ENCODE measurements around the gene MGAT5. TPM values are rescaled to one million over a fixed set of nuclear protein-coding genes. Genes with fewer than 3 reads are reported as not detected.

Gene MGAT5
- polyA plus RNA-seq, 3 donors from 2014 or later: 2.2 to 7.3 (median 4.0) TPM

DNA sequence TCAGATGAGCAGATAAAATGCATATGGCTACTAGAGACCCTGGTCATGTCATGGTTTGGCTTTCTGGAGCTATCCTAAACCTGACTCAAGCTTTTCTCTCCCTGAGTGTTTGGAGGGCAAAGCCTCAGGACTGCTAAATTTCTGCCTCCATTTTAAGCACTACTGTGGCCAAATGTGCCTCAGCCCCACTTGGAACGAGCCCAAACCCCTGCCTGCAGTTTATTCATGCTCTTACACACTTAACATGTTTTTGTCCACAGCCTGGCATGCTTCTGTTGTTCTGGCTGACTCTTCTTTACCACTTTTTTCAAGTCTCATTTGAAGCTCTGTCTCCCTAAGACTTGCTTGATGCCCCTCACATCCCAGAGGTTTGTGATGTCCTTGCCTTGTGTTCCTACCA is 24.7 kb downstream of the MGAT5 start:
- Mint-ChIP-seq H3K27me3 (ENCODE audit: low read depth in 3 of 3) (peaks cover 31 to 49% (median 38%) of the 10 kb centered on the region in 3 donors), H3K4me3 (no peak overlapping the region), H3K4me1 (peaks cover 55 to 72% of the 10 kb centered on the region in 2 donors), H3K9me3 (peaks cover 0 to 2% (median 0%) of the 10 kb centered on the region in 6 donors), H3K27ac (no peak overlapping the region), H3K36me3 (peaks cover 15 to 42% (median 30%) of the 10 kb centered on the region in 3 donors)
- no peak for DNase-seq

DNA sequence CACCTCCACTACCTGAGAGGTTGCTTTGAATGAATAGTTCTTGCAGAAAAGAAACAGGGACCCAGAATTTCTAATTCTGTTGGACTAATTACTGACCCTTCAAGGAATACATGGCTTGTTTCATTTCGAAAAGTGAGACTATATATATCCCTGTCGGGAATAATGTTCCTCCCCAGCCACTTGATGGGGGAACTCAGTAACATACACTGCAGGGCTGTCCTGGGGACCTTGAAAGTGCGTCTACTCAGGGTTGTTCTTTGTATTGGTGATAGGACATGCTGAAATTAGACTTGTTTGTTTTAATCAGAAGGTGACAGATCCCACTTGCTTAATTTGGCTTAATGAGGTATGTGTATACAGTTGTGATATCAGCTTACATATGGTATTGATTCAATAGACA is 25.5 kb downstream of the MGAT5 start:
- Mint-ChIP-seq H3K36me3 (peaks cover 15 to 38% (median 25%) of the 10 kb centered on the region in 3 donors), H3K27ac (no peak overlapping the region), H3K27me3 (ENCODE audit: low read depth in 3 of 3) (peaks cover 23 to 48% (median 36%) of the 10 kb centered on the region in 3 donors), H3K4me3 (no peak overlapping the region), H3K4me1 (peaks cover 54 to 75% of the 10 kb centered on the region in 2 donors), H3K9me3 (peaks cover 0 to 2% (median 0%) of the 10 kb centered on the region in 6 donors)
- DNase-seq: no peak

DNA sequence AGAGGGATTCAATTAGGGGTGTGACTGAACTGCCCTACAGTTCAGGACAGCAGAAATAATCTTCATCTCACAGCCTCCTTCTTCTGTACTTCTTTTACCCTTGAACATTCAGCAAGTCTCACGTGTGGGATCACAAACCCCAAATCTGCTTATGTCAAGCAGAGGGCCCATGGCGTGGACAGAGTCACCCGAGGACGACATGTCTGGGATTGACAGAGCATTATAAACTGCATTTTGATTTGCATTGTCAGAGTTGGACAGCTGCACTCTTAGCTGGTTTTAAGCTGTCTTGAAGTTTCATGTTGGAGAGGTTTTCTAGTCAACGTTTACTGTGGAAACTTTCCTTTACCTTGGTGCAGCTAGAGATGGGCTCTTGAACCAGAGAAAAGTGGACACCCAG is 26.4 kb downstream of the MGAT5 start:
- peaks cover 22 to 47% (median 32%) of the 10 kb centered on the region in 3 donors for H3K27me3 Mint-ChIP-seq (ENCODE audit: low read depth in 3 of 3)
- peaks cover 0 to 2% (median 0%) of the 10 kb centered on the region in 6 donors for H3K9me3 Mint-ChIP-seq
- H3K27ac Mint-ChIP-seq: no peak overlapping the region
- H3K4me3 Mint-ChIP-seq: no peak overlapping the region
- DNase-seq: no peak
- peaks cover 15 to 36% (median 25%) of the 10 kb centered on the region in 3 donors for H3K36me3 Mint-ChIP-seq
- H3K4me1 Mint-ChIP-seq: peaks cover 46 to 70% of the 10 kb centered on the region in 2 donors

DNA sequence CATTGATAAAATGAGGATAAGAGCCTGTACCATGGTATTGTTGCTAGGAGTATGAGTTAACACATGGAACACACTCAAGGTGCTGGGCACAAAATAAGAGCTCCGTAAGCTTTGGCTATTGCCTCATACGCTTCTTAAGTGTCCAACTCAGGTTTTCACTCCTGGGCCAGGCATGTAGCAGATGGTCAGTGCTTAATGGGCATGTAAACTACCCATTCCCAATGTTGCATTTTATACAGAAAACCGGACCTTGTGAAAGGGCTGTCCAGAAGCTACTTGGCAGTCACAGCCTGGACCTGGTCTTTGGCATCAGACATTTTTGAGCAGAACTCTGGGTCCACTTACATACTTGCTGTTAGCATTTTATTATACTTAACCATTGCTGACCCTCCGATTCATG is 26.9 kb downstream of the MGAT5 start:
- no peak for DNase-seq
- H3K27me3 Mint-ChIP-seq (ENCODE audit: low read depth in 3 of 3): peaks cover 19 to 45% (median 29%) of the 10 kb centered on the region in 3 donors
- H3K27ac Mint-ChIP-seq: no peak overlapping the region
- peaks cover 41 to 66% of the 10 kb centered on the region in 2 donors for H3K4me1 Mint-ChIP-seq
- peaks cover 15 to 36% (median 25%) of the 10 kb centered on the region in 3 donors for H3K36me3 Mint-ChIP-seq
- H3K9me3 Mint-ChIP-seq: peaks cover 0 to 2% (median 0%) of the 10 kb centered on the region in 6 donors
- no peak overlapping the region for H3K4me3 Mint-ChIP-seq

DNA sequence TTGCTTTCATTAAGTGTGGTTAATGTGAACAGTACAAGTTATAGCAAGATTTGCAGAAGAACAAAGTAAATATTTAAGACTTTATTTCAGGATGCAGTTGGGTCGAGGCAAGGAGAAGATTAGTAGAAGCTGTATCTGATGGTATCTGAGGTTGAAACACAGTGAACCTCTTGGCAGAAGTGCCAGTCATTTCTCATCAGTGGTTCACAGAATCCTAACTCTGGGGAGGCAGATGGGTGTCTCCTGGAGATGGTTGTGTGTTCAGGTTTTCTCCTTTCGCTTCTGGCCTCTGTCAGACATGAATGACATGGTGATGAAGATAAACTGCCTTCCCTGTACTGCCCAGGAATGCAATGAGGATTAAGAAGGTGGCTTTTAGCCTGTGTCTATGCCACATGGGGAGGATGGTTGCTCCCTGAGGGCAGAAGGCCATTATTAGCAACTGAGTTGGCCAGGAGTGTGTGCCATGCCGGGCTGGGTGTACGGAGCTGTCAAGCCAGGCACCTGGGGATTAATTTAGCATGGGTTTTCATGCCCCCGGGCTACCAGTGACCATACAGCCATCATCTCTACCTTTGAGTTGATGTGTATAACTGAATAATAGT is 28.0 kb downstream of the MGAT5 start:
- Mint-ChIP-seq H3K9me3 (no peaks in the 10 kb centered on the region), H3K36me3 (peaks cover 15 to 36% (median 25%) of the 10 kb centered on the region in 3 donors), H3K4me3 (peak overlapping the region in 3 of 5 donors; percentile 33 to 74 (median 58)), H3K4me1 (peaks cover 31 to 57% of the 10 kb centered on the region in 2 donors), H3K27ac (no peak overlapping the region), H3K27me3 (ENCODE audit: low read depth in 3 of 3) (peaks cover 13 to 52% (median 26%) of the 10 kb centered on the region in 3 donors)
- no peak for DNase-seq

DNA sequence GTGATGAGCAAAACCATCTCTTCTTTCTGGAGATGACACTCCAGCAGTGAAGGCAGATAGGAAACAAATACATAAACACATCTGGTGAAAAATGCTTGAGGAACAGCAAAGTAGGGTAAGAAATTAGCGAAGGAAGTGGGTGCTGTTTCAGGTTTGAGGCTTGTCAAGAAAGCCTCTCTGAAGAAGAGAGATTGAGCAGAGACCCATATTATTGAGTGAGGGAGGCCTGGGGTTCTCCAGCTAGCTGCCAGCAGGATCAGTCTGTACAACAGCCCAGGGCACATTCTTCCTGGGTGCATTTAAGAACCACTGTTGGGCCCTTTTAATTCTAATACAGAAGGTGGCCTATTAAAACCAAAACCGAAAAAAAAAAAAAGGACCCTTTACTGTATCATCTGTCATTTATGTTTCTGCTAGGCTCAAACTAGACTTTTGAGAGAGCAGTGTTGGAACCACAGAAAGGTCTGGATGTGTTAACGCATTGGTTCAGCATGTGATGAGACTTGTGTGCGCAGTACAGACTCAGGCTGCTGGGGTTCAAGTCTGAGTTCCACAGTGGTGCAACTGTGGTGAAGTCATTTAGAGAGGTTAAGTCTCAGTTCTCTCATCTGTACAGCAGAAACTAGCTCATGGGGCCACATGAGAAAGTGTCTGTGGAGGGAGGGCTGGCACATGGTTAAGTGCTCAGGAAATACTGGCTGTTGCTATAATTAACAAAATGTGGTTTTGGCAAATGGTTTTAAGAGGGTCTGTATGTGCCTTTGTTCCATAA is 28.9 kb downstream of the MGAT5 start:
- Mint-ChIP-seq H3K27me3 (ENCODE audit: low read depth in 3 of 3) (peaks cover 12 to 51% (median 29%) of the 10 kb centered on the region in 3 donors), H3K9me3 (no peaks in the 10 kb centered on the region), H3K4me1 (peaks cover 27 to 51% of the 10 kb centered on the region in 2 donors)

DNA sequence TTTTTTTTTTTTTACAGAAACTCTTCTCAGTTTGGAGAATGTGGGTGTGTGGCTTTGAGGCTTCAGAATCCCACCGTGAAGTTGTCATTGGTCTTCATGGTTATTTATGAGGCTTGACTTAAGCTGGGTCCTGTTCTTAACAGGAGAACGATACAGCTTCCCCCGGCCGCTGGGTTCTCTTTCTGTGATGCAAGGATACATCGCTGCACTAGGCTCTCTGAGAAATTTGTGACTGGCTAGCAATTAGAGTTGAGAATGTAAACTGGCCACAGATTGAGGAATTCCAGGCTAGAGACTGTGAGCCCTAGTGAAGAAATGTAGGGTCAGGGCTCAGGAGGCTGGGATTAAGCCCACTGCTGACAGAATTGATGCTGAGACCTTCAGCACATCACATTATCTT is 29.8 kb downstream of the MGAT5 start:
- Mint-ChIP-seq H3K27me3 (ENCODE audit: low read depth in 3 of 3) (peaks cover 6 to 42% (median 29%) of the 10 kb centered on the region in 3 donors), H3K4me3 (peak overlapping the region in 2 of 5 donors; percentile 2 to 33), H3K27ac (no peak overlapping the region), H3K36me3 (peaks cover 10 to 24% (median 14%) of the 10 kb centered on the region in 3 donors), H3K4me1 (peaks cover 27 to 47% of the 10 kb centered on the region in 2 donors), H3K9me3 (no peaks in the 10 kb centered on the region)
- no peak for DNase-seq

More for the DNA sequence above, 28.9 kb downstream of the MGAT5 start:
- DNase-seq: peak; percentile 40 to 55 (median 51)
- H3K4me3 Mint-ChIP-seq: peak overlapping the region; percentile 33 to 81 (median 57)
- H3K36me3 Mint-ChIP-seq: peaks cover 11 to 33% (median 20%) of the 10 kb centered on the region in 3 donors
- H3K27ac Mint-ChIP-seq: peak overlapping the region in 4 of 6 donors; percentile 7 to 50 (median 30)

DNA sequence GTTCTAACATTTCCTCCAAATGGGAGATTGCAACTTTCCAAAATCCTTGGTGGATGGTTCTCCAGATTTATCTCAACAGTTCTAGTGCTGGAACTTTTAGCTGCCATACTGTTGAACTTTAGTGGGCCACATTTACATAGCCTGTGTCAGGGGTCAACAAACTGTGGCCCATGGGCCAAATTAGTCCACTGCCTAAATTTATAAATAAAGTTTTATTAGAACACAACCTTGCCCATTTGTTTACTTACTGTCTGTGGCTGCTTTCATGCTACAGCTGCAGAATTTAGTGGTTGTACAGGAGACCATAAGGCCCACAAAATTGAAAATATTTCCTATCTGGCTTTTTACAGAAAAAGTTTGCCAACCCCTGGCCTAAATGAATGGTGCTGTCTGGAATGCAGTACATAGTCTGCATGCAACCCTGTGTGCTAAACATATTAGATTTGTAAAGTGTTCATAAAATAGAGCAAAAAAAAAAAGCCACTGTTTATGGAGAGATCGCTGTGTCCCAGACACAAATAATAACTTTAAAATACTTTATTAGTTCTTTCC is 30.3 kb downstream of the MGAT5 start:
- no peak for DNase-seq
- Mint-ChIP-seq H3K9me3 (no peaks in the 10 kb centered on the region), H3K27me3 (ENCODE audit: low read depth in 3 of 3) (peaks cover 3 to 38% (median 29%) of the 10 kb centered on the region in 3 donors), H3K4me3 (no peak overlapping the region), H3K4me1 (peaks cover 27 to 43% of the 10 kb centered on the region in 2 donors), H3K27ac (no peak overlapping the region), H3K36me3 (peaks cover 6 to 19% (median 10%) of the 10 kb centered on the region in 3 donors)

DNA sequence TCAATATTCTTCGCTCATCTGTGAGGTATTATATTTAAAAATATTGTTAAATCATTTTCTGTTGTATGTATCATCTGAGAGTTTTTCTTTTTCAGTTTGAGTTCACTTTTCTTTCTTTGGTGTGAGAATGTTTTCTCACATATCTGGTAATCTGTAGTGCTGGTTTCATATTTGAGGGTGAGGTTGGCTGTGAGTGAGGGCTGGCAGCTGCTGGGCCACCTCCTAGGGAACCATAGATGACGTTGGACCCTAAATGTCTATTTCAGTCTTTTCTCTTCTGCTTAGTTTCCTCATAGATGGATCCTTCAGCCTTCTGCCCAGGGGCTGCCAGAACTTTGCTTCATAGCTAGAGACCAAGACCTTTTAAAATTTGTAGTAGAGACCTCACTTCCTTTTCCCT is 33.5 kb downstream of the MGAT5 start:
- Mint-ChIP-seq H3K4me1 (peaks cover 18 to 28% of the 10 kb centered on the region in 2 donors), H3K4me3 (peak overlapping the region in 1 of 5 donors; percentile 22), H3K36me3 (peaks cover 0 to 10% (median 0%) of the 10 kb centered on the region in 3 donors), H3K27ac (peak overlapping the region in 1 of 6 donors; percentile 4), H3K9me3 (no peaks in the 10 kb centered on the region), H3K27me3 (ENCODE audit: low read depth in 3 of 3) (peaks cover 3 to 24% (median 21%) of the 10 kb centered on the region in 3 donors)
- no peak for DNase-seq

DNA sequence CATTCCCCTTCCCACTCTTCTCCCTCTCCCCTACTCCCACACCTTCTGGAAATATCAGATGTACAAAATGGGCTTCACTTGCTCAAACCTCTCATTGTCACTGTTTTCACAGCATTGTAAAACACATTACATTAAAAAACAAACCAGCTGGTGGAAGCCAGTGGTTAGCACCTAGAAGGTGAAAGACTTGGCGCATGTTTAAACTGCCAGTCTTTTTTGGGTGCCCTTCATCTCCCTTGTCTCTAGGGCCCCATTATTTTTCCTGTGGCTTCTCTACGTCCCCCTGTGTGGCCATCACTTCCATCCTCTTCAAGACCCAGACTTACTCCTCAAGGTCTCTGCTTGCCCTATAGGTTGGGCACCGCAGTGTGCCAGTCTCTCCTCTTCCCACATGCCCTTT is 34.9 kb downstream of the MGAT5 start:
- Mint-ChIP-seq H3K9me3 (no peaks in the 10 kb centered on the region), H3K36me3 (peaks cover 0 to 10% (median 0%) of the 10 kb centered on the region in 3 donors), H3K4me1 (peaks cover 3 to 13% of the 10 kb centered on the region in 2 donors), H3K27ac (no peak overlapping the region), H3K4me3 (no peak overlapping the region), H3K27me3 (ENCODE audit: low read depth in 3 of 3) (peaks cover 1 to 16% (median 15%) of the 10 kb centered on the region in 3 donors)
- DNase-seq: peak; percentile 59 to 65 (median 63)

DNA sequence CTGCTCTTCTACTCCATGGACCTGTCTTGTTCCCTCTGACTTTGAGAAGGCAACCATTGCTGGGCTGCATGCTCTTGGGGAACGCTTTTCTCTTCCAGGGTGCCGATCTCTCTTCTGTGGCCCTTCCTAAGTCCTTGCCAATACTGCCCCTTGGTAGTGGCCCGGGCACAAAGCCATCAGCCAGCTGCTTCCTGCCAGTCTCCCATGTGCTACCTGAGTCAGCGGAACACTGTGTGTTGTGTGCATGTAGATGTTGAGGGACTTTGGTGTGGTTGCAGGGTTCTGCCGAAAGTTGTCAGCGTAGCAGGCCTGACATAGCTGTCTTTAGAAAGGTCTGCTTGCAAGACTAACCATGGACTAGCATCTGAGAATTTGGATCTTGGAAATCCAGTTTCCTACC is 35.4 kb downstream of the MGAT5 start:
- H3K36me3 Mint-ChIP-seq: peaks cover 0 to 10% (median 0%) of the 10 kb centered on the region in 3 donors
- H3K9me3 Mint-ChIP-seq: no peaks in the 10 kb centered on the region
- H3K4me1 Mint-ChIP-seq: peaks cover 2 to 11% of the 10 kb centered on the region in 2 donors
- DNase-seq: peak in 1 of 3 donors; percentile 17
- no peak overlapping the region for H3K27ac Mint-ChIP-seq
- H3K27me3 Mint-ChIP-seq (ENCODE audit: low read depth in 3 of 3): peaks cover 1 to 16% (median 15%) of the 10 kb centered on the region in 3 donors
- H3K4me3 Mint-ChIP-seq: no peak overlapping the region

DNA sequence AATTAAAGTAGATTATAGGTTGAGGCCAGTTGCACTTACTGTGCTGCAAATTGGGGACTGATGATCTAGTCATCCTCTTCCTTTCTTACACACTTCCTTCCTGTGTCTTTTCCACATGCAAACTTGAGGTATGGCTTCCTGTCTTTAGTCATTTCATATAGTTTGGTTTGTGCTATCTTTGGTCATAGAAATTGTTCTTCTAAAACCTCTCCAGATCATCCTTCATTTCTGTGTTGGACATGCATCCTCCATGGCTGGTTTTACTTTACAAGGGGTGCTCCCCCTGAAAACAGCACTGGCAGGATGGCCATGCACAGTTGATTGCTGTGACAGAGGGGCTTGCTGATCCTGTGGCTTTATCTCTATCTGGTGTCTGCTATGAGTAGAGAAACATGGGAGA is 36.5 kb downstream of the MGAT5 start:
- peak in 2 of 3 donors; percentile 10 to 18 for DNase-seq
- no peak overlapping the region for H3K4me3 Mint-ChIP-seq
- H3K27ac Mint-ChIP-seq: no peak overlapping the region
- no peaks in the 10 kb centered on the region for H3K9me3 Mint-ChIP-seq
- peaks cover 1 to 17% (median 15%) of the 10 kb centered on the region in 3 donors for H3K27me3 Mint-ChIP-seq (ENCODE audit: low read depth in 3 of 3)
- peaks cover 0 to 10% (median 0%) of the 10 kb centered on the region in 3 donors for H3K36me3 Mint-ChIP-seq
- peaks cover 0 to 13% of the 10 kb centered on the region in 2 donors for H3K4me1 Mint-ChIP-seq

DNA sequence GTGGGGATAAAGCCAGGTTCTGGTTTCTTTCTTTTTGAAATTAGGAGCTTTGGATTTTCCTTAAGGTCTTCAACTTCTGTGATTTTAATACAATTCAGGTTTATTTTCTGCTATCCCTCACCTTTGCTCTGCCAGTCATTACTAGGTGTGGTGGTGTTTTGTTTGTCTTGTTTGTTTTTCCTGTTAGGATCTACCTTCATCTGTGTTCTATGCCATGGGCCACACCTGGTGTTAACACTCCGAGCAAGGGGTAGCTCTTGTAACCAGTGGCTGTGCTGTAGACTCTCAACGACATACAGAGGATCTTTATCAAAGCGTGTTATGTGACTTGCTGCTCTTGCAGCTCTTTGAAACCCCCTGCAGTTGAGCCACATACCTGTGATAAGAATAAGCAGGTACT is 38.6 kb downstream of the MGAT5 start:
- peaks cover 4 to 12% (median 5%) of the 10 kb centered on the region in 3 donors for H3K36me3 Mint-ChIP-seq
- peaks cover 0 to 7% (median 6%) of the 10 kb centered on the region in 3 donors for H3K27me3 Mint-ChIP-seq (ENCODE audit: low read depth in 3 of 3)
- no peak for DNase-seq
- no peaks in the 10 kb centered on the region for H3K9me3 Mint-ChIP-seq
- no peak overlapping the region for H3K4me3 Mint-ChIP-seq
- H3K27ac Mint-ChIP-seq: no peak overlapping the region
- peaks cover 0 to 10% of the 10 kb centered on the region in 2 donors for H3K4me1 Mint-ChIP-seq

All from immature natural killer cell (primary cell).